Fibroblast of pulmonary artery (primary cell): Measurements from ENCODE around the gene INSIG1.
A peak's percentile ranks its signal among the peaks of the same experiment; 100 is the strongest.

Experiments used
- DNase-seq: peaks from one replicate; pipeline ENCODE4 v3.0.0-alpha.2; 2010; ENCODE audit warnings: low read depth
- H3K4me3 ChIP-seq: replicated peaks from 2 replicates; pipeline ENCODE4 v1.5.1; 2011; ENCODE audit warnings: low read depth, mild to moderate bottlenecking, control low read depth, low read length, moderate library complexity
- CTCF ChIP-seq: IDR thresholded peaks from 2 replicates; pipeline ENCODE4 v1.5.1; 2011; ENCODE audit warnings: mild to moderate bottlenecking, control low read depth, low read length, inconsistent platforms; ENCODE audit errors: missing control alignments

INSIG1 gene

GRCh38 chr7:155316427-155317113 lies 18.9 kb downstream of the INSIG1 start:
- DNase-seq: no peak
- TF ChIP-seq CTCF: no peak
- no peak overlapping the region for H3K4me3 ChIP-seq

- no peak for TF ChIP-seq CTCF
- H3K4me3 ChIP-seq: no peak overlapping the region
- no peak for DNase-seq
Observed at GRCh38 chr7:155317114-155317434, 19.4 kb downstream of the INSIG1 start.

GRCh38 chr7:155318245-155318644 lies 20.6 kb downstream of the INSIG1 start:
- no peak for DNase-seq
- no peak overlapping the region for H3K4me3 ChIP-seq
- no peak for TF ChIP-seq CTCF

- TF ChIP-seq CTCF: no peak
- DNase-seq: peak; percentile 30
- H3K4me3 ChIP-seq: no peak overlapping the region
Observed at GRCh38 chr7:155322530-155322929, 24.9 kb downstream of the INSIG1 start.

GRCh38 chr7:155323001-155323638 lies 25.4 kb downstream of the INSIG1 start:
- TF ChIP-seq CTCF: no peak
- H3K4me3 ChIP-seq: no peak overlapping the region
- no peak for DNase-seq

GRCh38 chr7:155324012-155324917 lies 26.6 kb downstream of the INSIG1 start:
- no peak for TF ChIP-seq CTCF
- no peak overlapping the region for H3K4me3 ChIP-seq

GRCh38 chr7:155324918-155325235 lies 27.2 kb downstream of the INSIG1 start:
- no peak overlapping the region for H3K4me3 ChIP-seq
- no peak for TF ChIP-seq CTCF

More at GRCh38 chr7:155324012-155324917, 26.6 kb downstream of the INSIG1 start:
- DNase-seq: no peak

More at GRCh38 chr7:155324918-155325235, 27.2 kb downstream of the INSIG1 start:
- no peak for DNase-seq
